GM12878 (cell line): ENCODE results near the gene TRRAP. TPM values are rescaled to one million over a fixed set of nuclear protein-coding genes. Genes with fewer than 3 reads are reported as not detected.

Experiments
- ATAC-seq: fragments of 200-7000 bp; cut with Tn5 transposase; 3 replicates; pipeline ENCODE4 v1.9.1; 2020; ENCODE audit warnings: mild to moderate bottlenecking, moderate library complexity
- BruUV-seq: library from RNA; stranded (reverse); fragments of 400-500 nt; replicated peaks from 2 replicates; lab custom pipeline; 2021; lab: Mats Ljungman, UMichigan
- CTCF ChIA-PET: fragments of 300-600 bp; sonication (Branson Sonifier 250); formaldehyde crosslinking; extraction: SDS; loops from one replicate; lab custom pipeline; 2021; ENCODE audit warnings: inconsistent platforms; lab: Yijun Ruan, JAX
- POLR2A ChIA-PET: fragments of 350-600 bp; formaldehyde crosslinking; extraction: SDS; loops from one replicate; lab custom pipeline; 2021; ENCODE audit warnings: inconsistent platforms; lab: Charles Lee
- RAD21 ChIA-PET: fragments of 300-600 bp; sonication (Branson Sonifier 250); formaldehyde crosslinking; loops from one replicate; lab custom pipeline; 2023; ENCODE audit warnings: antibody characterized with exemption; ENCODE audit not compliant: unreplicated experiment; lab: Charles Lee
- SMC1A ChIA-PET: fragments of 300-600 bp; sonication (Branson Sonifier 250); formaldehyde crosslinking; loops from one replicate; lab custom pipeline; 2023; ENCODE audit not compliant: unreplicated experiment, uncharacterized antibody; lab: Charles Lee
- DNase-seq: peaks from one replicate; pipeline ENCODE4 v3.0.0-alpha.2; 2011; ENCODE audit warnings: low read depth, low spot score
- FAIRE-seq: peaks from 3 replicates; lab custom pipeline; 2011; peaks lifted over from hg19 to GRCh38; lab: Jason Lieb, UNC
- H2AFZ ChIP-seq: 2 replicates; pipeline ENCODE4 v1.6.0; 2011; ENCODE audit warnings: low read depth, low read length, control low read depth; ENCODE audit not compliant: control insufficient read depth
- H3K27ac ChIP-seq: 2 replicates; pipeline ENCODE4 v1.5.1; 2011; ENCODE audit warnings: control low read depth; ENCODE audit not compliant: control insufficient read depth, insufficient read depth
- H3K27me3 ChIP-seq, 2 experiments: replicated peaks in 1 of 2; 2 replicates each; pipeline versions ENCODE4 v1.6.0 to v1.6.1; 2011; ENCODE audit warnings: low read length in 1 of 2; ENCODE audit not compliant: control insufficient read depth in 2 of 2, insufficient read depth in 2 of 2
- H3K36me3 ChIP-seq, 2 experiments: 2 replicates each; pipeline ENCODE4 v1.5.1; 2011; ENCODE audit warnings: low read length in 1 of 2; ENCODE audit not compliant: control insufficient read depth in 2 of 2, insufficient read depth in 2 of 2
- H3K4me1 ChIP-seq: 2 replicates; pipeline ENCODE4 v1.6.1; 2011; ENCODE audit warnings: mild to moderate bottlenecking, low read length, moderate library complexity, mixed read lengths; ENCODE audit not compliant: control insufficient read depth, insufficient read depth
- H3K4me2 ChIP-seq: 2 replicates; pipeline ENCODE4 v1.6.0; 2011; ENCODE audit warnings: control low read depth; ENCODE audit not compliant: control insufficient read depth, insufficient read depth
- H3K4me3 ChIP-seq: fragments of 200-600 bp; sonication (generic); 2 replicates; pipeline ENCODE4 v1.5.1; 2016
- H3K79me2 ChIP-seq: 2 replicates; pipeline ENCODE4 v1.6.0; 2011; ENCODE audit warnings: low read length; ENCODE audit not compliant: control insufficient read depth, insufficient read depth
- H3K9ac ChIP-seq: 2 replicates; pipeline ENCODE4 v1.8.0; 2011; ENCODE audit warnings: low read length, control low read depth, mixed read lengths; ENCODE audit not compliant: control insufficient read depth, insufficient read depth
- H3K9me3 ChIP-seq: replicated peaks from 3 replicates; pipeline ENCODE4 v1.5.1; 2011; ENCODE audit warnings: mild to moderate bottlenecking, low read length; ENCODE audit not compliant: control insufficient read depth, insufficient read depth
- H4K20me1 ChIP-seq: 2 replicates; pipeline ENCODE4 v1.6.0; 2011; ENCODE audit not compliant: control insufficient read depth, insufficient read depth
- ATF3 ChIP-seq: IDR thresholded peaks from 2 replicates; pipeline ENCODE4 v1.6.1; 2011; ENCODE audit warnings: low read depth, mild to moderate bottlenecking, low read length, moderate library complexity, borderline replicate concordance; ENCODE audit errors: extremely low read depth
- BRCA1 ChIP-seq: IDR thresholded peaks from 2 replicates; pipeline ENCODE4 v1.6.1; 2011; ENCODE audit warnings: low read depth, low read length, improper control_type of control experiment
- CBX3 ChIP-seq: fragments of 200-600 bp; sonication (generic); IDR thresholded peaks from 2 replicates; pipeline ENCODE4 v1.6.1; 2016; ENCODE audit warnings: low read depth, borderline replicate concordance
- EGR1 ChIP-seq, 2 experiments: IDR thresholded peaks; 1 replicate in 1 of 2; 2 replicates in 1 of 2; pipeline ENCODE4 v1.6.1; 2011 to 2012; ENCODE audit warnings: low read depth in 2 of 2, low read length in 2 of 2, borderline replicate concordance in 1 of 2, mild to moderate bottlenecking in 1 of 2, moderate library complexity in 1 of 2
- FOXM1 ChIP-seq: IDR thresholded peaks from 2 replicates; pipeline ENCODE4 v1.6.1; 2012; ENCODE audit warnings: low read depth, mild to moderate bottlenecking, inconsistent platforms, low read length, moderate library complexity
- HDAC6 ChIP-seq: fragments of 200-600 bp; sonication (generic); IDR thresholded peaks from one replicate; pipeline ENCODE4 v1.8.0; 2017; ENCODE audit warnings: antibody characterized with exemption; ENCODE audit not compliant: unreplicated experiment
- JUND ChIP-seq: IDR thresholded peaks from 2 replicates; pipeline ENCODE4 v1.6.1; 2012; ENCODE audit warnings: low read depth, mild to moderate bottlenecking, low read length, improper control_type of control experiment, moderate library complexity
- RAD51 ChIP-seq: fragments of 450-650 bp; IDR thresholded peaks from 2 replicates; pipeline ENCODE4 v1.6.1; 2016; ENCODE audit warnings: moderate library complexity, mild to moderate bottlenecking, inconsistent platforms
- SKIL ChIP-seq: fragments of 450-650 bp; IDR thresholded peaks from 2 replicates; pipeline ENCODE4 v1.6.1; 2017; ENCODE audit warnings: mild to moderate bottlenecking, low read depth, inconsistent platforms; ENCODE audit not compliant: poor library complexity, severe bottlenecking
- SMAD5 ChIP-seq: IDR thresholded peaks from 2 replicates; pipeline ENCODE4 v1.6.1; 2016; ENCODE audit warnings: antibody characterized with exemption, low read depth
- SRF ChIP-seq, 2 experiments: IDR thresholded peaks; 2 replicates each; pipeline ENCODE4 v1.6.1; 2011; ENCODE audit warnings: low read depth in 2 of 2, low read length in 2 of 2, mild to moderate bottlenecking in 1 of 2, moderate library complexity in 1 of 2
- STAT1 ChIP-seq: fragments of 450-650 bp; conservative IDR thresholded peaks from 2 replicates; pipeline ENCODE4 v1.6.1; 2014; ENCODE audit warnings: antibody characterized with exemption, mild to moderate bottlenecking
- TAF1 ChIP-seq: IDR thresholded peaks from 2 replicates; pipeline ENCODE4 v1.6.1; 2011; ENCODE audit warnings: mild to moderate bottlenecking, low read depth, low read length, borderline replicate concordance
- ZNF384 ChIP-seq: IDR thresholded peaks from 2 replicates; pipeline ENCODE4 v1.6.1; 2012; ENCODE audit warnings: low read depth, mild to moderate bottlenecking, low read length, improper control_type of control experiment, borderline replicate concordance
- ZNF687 ChIP-seq: fragments of 450-650 bp; IDR thresholded peaks from 2 replicates; pipeline ENCODE4 v1.6.1; 2017; ENCODE audit warnings: mild to moderate bottlenecking, moderate library complexity
- WGBS: methylation state at CpG from one replicate; pipeline ENCODE4 v1.1.6; 2016; ENCODE audit warnings: low lambda C conversion rate; ENCODE audit not compliant: insufficient replicate concordance, insufficient coverage; ENCODE audit errors: missing lambda C conversion rate; 5-methylcytosine and 5-hydroxymethylcytosine counted together
- in situ Hi-C: fragments of 300-500 bp; cut with MboI; formaldehyde crosslinking; loops from 9 replicates; pipeline ENCODE4 v1.14.3; 2018; ENCODE audit warnings: mixed read lengths
- intact Hi-C: fragments of 100-400 bp; cut with micrococcal nuclease; formaldehyde crosslinking; loops from one replicate; pipeline ENCODE4 v1.14.2; 2022; ENCODE audit not compliant: unreplicated experiment
- polyA plus RNA-seq, 11 experiments: library from polyadenylated mRNA; depleted of rRNA in 4 of 11; unstranded in 6 of 11; stranded (reverse) in 5 of 11; fragments of >200 nt; fragmentation: Nextera tagmentation in 4 of 11; fragmentation: Illumina TruSeq in 1 of 11; extraction: Ambion mirVana in 4 of 11; extraction: Trizol in 1 of 11; gene quantifications; 1 replicate in 1 of 11; 2 replicates in 10 of 11; pipeline versions ENCODE4 v1.2.1 to v1.2.3, GENCODE V29; 2011 to 2016; ENCODE audit warnings: inconsistent platforms in 2 of 11, missing spikeins in 2 of 11, low read depth in 1 of 11
- total RNA-seq, 4 experiments: library from RNA; depleted of rRNA in 3 of 4; stranded (reverse); fragments of >200 nt in 3 of 4; fragmentation: Illumina TruSeq in 1 of 4; extraction: Trizol in 1 of 4; gene quantifications; 2 replicates each; pipeline versions ENCODE4 v1.2.1 to v1.2.3, GENCODE V29; 2013 to 2021
- TF ChIP-seq, protein P1 (sequence below): IDR thresholded peaks from 2 replicates; pipeline ENCODE4 v1.6.1; 2011; ENCODE audit warnings: borderline replicate concordance, low read depth, mild to moderate bottlenecking, moderate library complexity, mixed read lengths, low read length; ENCODE audit not compliant: insufficient read depth; ENCODE audit errors: extremely low read length

TRRAP gene
- total and polyA plus RNA-seq, 10 of the 15 experiments (the other 5 are each of a cell fraction or from before 2014, with no cell fraction given) = 1.1 to 39.3 (median 8.5) TPM

DNA sequence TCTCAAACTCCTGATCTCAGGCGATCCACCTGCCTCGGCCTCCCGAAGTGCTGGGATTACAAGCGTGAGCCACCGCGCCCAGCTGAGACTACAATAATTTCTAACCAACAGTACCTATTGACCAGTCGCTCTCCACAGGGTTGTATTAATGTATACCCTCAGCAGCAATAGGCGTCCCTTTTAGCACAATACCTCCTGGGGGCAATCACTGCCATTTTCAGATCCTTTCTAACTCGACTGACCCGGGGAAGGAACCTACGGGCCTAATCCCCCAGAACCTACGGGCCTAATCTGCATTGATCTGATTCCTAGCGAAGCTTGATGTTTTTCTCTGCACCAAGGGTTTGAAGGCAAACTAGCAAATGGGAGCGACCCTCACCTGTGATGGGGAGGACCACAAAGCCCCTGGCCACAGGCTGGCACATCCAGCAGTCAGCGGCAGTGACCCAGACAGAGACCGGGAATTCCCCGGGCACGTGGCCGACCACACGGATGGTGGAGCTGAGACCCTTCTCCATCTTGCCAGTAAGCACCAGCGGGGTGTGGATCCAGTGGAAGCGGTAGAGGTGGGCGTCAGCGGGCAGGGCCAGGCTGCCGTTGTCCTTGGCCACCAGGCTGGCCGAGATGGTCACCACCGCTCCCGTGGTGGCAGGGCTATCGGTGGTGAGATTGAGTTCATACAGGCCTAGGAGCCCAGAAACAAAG is 15.5 kb upstream of the TRRAP start:
- SMC1A ChIA-PET = no interaction called here
- 65% methylated on average over 29 of the region's 29 CpGs for WGBS
- no peak for TF ChIP-seq FOXM1
- no peak for TF ChIP-seq ATF3
- no peak for TF ChIP-seq BRCA1
- no peak for TF ChIP-seq TAF1
- TF ChIP-seq ZNF384 = no peak
- no peak for TF ChIP-seq STAT1
- no peak for TF ChIP-seq HDAC6
- no peak for TF ChIP-seq SKIL
- TF ChIP-seq SRF (IDR thresholded peaks at IDR 0.05; ENCODE audit: low read depth in 2 of 2, low read length in 2 of 2) = no peak
- TF ChIP-seq, protein P1, sequence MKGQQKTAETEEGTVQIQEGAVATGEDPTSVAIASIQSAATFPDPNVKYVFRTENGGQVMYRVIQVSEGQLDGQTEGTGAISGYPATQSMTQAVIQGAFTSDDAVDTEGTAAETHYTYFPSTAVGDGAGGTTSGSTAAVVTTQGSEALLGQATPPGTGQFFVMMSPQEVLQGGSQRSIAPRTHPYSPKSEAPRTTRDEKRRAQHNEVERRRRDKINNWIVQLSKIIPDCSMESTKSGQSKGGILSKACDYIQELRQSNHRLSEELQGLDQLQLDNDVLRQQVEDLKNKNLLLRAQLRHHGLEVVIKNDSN = no peak
- TF ChIP-seq JUND = no peak
- TF ChIP-seq EGR1 (IDR thresholded peaks at IDR 0.05; ENCODE audit: borderline replicate concordance in 1 of 2, low read depth in 2 of 2, low read length in 2 of 2) = no peak
- no peak for TF ChIP-seq SMAD5
- TF ChIP-seq ZNF687 = no peak
- no peak for TF ChIP-seq RAD51
- TF ChIP-seq CBX3 = no peak

More for the DNA sequence above, 15.5 kb upstream of the TRRAP start:
- H3K79me2 ChIP-seq = no peaks in the 10 kb centered on the region
- no peak overlapping the region for H3K4me2 ChIP-seq
- DNase-seq = no peak
- no peak overlapping the region for H3K4me3 ChIP-seq
- H3K36me3 ChIP-seq = no peaks in the 10 kb centered on the region
- ChIA-PET CTCF (interaction anchor here (1.1 kb wide), 1 partner anchor 26 kb away, joined by 3 read pairs; no protein-coding TSS in a partner anchor), POLR2A (no interaction called here), RAD21 (no interaction called here)
- no peak for FAIRE-seq
- H3K9me3 ChIP-seq = no peaks in the 10 kb centered on the region
- no peaks in the 10 kb centered on the region for H3K4me1 ChIP-seq
- no peaks in the 10 kb centered on the region; a peak in 2 of 4 replicates for H3K27me3 ChIP-seq
- H3K9ac ChIP-seq = no peak overlapping the region
- ATAC-seq = no peak
- H4K20me1 ChIP-seq = no peaks in the 10 kb centered on the region
- H2AFZ ChIP-seq = no peak overlapping the region
- BruUV-seq = no TSS peak
- in situ Hi-C loops = no loop called here
- H3K27ac ChIP-seq = no peak overlapping the region
- intact Hi-C loops = no loop called here
